ENCODE data around the gene DPF3.

Gene DPF3

DNA sequence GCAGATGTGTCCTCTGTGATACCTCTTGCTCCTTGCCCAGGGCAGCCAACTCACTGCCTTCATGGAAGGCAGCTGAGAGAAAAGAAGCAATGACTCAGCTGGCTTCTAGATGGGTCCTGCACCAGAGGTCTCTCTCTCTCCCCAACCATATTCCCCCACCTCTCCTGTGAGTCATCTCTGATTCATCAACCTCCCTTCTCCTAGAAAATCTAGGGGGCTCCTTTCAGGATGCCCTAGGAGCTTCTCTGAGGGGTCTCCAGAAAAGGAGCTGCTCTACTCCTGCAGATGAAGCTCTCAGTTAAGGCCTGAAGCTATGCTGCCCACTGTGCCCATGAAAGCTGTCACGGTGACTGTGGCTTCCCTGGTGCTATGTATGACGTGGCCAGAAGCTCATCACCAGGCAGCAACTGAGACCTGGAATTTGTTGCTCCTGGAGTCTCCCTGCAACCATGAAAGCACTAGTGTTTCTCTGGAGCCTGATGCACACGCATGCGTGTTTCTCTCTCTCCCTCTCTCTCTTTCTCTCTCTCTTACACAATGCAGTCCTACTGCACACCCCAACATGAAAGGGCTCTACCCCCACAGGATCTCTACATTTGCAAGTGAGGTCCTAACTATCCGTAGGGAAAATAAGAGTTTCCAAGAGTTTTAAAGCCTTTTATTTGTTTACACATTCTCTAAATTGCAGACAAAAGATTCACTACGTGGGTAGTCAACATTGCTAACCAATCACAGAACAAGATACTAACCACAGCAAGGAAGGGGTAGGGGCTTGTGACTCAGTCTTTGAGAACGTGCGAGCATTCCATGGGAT is 285.3 kb downstream of the DPF3 start:
- Histone ChIP-seq H3K9ac (ENCODE audit: low read length) (no peak overlapping the region), H3K27me3 (replicated peaks; ENCODE audit: control insufficient read depth, insufficient read depth, low read length) (no peaks in the 10 kb centered on the region), H3K4me3 (ENCODE audit: low read length) (no peak overlapping the region), H3K4me1 (ENCODE audit: control insufficient read depth, insufficient read depth, low read length) (peaks cover 18% of the 10 kb centered on the region), H3K36me3 (ENCODE audit: control insufficient read depth, insufficient read depth, low read length, severe bottlenecking) (no peaks in the 10 kb centered on the region), H3K9me3 (ENCODE audit: control insufficient read depth, low read length) (no peaks in the 10 kb centered on the region)
- peak; percentile 81 for DNase-seq (ENCODE audit: low read depth)

DNA sequence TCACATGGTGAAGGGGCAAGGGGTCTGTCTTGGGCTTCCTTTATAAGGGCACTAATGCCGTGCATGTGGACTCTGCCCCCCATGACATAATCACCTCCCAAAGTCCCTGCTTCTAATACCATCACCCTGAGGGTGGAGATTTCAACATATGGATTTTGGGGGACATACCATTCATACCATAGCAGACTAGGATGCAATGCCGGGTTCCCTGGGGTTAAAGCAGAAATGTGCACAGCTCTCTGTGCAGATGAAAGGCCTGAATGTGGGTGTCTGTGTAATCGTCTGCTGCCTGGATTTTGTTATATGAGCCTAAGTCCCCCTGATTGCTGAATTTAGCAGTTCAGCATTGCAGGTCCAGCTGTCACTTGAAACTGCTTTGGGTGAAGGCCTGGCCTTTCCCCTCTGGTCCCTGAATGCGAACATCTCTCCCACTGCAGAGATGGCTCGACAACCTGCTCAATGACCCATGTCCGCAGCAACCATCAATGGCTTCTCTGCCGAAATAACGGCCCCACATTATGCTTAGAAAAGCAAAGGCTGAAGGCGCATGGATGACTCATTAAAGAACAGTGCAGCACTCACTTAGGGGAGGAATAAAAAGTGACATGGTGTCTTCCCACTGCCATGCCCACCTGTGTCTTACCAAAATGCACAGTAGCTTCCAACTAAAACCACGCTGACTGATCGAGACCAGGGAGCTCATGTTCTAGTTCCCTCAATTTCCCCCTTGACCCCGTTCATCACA is 286.3 kb downstream of the DPF3 start:
- H3K9ac ChIP-seq (ENCODE audit: low read length), result no peak overlapping the region
- H3K36me3 ChIP-seq (ENCODE audit: control insufficient read depth, insufficient read depth, low read length, severe bottlenecking), result no peaks in the 10 kb centered on the region
- no peaks in the 10 kb centered on the region for H3K27me3 ChIP-seq (replicated peaks; ENCODE audit: control insufficient read depth, insufficient read depth, low read length)
- peak; percentile 64 for DNase-seq (ENCODE audit: low read depth)
- H3K9me3 ChIP-seq (ENCODE audit: control insufficient read depth, low read length), result no peaks in the 10 kb centered on the region
- H3K4me1 ChIP-seq (ENCODE audit: control insufficient read depth, insufficient read depth, low read length), result peaks cover 18% of the 10 kb centered on the region
- H3K4me3 ChIP-seq (ENCODE audit: low read length), result no peak overlapping the region

- Histone ChIP-seq H3K9ac (ENCODE audit: low read length) (no peak overlapping the region), H3K36me3 (ENCODE audit: control insufficient read depth, insufficient read depth, low read length, severe bottlenecking) (no peaks in the 10 kb centered on the region), H3K4me3 (ENCODE audit: low read length) (no peak overlapping the region), H3K27me3 (replicated peaks; ENCODE audit: control insufficient read depth, insufficient read depth, low read length) (no peaks in the 10 kb centered on the region), H3K9me3 (ENCODE audit: control insufficient read depth, low read length) (no peaks in the 10 kb centered on the region), H3K4me1 (ENCODE audit: control insufficient read depth, insufficient read depth, low read length) (peaks cover 18% of the 10 kb centered on the region)
- no peak for DNase-seq (ENCODE audit: low read depth)
Measured at GRCh38 chr14:72606879-72607278, 287.0 kb downstream of the DPF3 start.

DNA sequence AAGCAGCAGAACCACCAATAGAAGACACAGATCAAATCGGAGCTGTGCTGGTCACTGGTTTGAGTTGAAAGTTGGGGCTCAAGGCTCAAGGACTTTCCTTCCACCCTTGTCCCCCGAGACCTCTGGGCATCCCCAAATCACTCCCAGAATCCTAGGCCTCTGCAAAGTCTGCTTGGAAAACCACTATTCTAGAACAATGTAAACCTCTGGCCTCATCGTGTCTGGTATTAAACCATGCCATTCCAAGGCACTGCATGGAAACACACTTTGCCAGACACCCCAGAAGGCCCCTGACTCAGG is 288.0 kb downstream of the DPF3 start:
- Histone ChIP-seq H3K27me3 (replicated peaks; ENCODE audit: control insufficient read depth, insufficient read depth, low read length) (no peaks in the 10 kb centered on the region), H3K4me1 (ENCODE audit: control insufficient read depth, insufficient read depth, low read length) (peaks cover 18% of the 10 kb centered on the region), H3K9ac (ENCODE audit: low read length) (no peak overlapping the region), H3K9me3 (ENCODE audit: control insufficient read depth, low read length) (no peaks in the 10 kb centered on the region), H3K36me3 (ENCODE audit: control insufficient read depth, insufficient read depth, low read length, severe bottlenecking) (no peaks in the 10 kb centered on the region), H3K4me3 (ENCODE audit: low read length) (no peak overlapping the region)
- DNase-seq (ENCODE audit: low read depth), result no peak

GRCh38 chr14:72605096-72605920 is 288.6 kb downstream of the DPF3 start:
- no peaks in the 10 kb centered on the region for H3K27me3 ChIP-seq (replicated peaks; ENCODE audit: control insufficient read depth, insufficient read depth, low read length)
- no peaks in the 10 kb centered on the region for H3K36me3 ChIP-seq (ENCODE audit: control insufficient read depth, insufficient read depth, low read length, severe bottlenecking)
- peaks cover 18% of the 10 kb centered on the region for H3K4me1 ChIP-seq (ENCODE audit: control insufficient read depth, insufficient read depth, low read length)
- no peak for DNase-seq (ENCODE audit: low read depth)
- no peak overlapping the region for H3K9ac ChIP-seq (ENCODE audit: low read length)
- H3K4me3 ChIP-seq (ENCODE audit: low read length), result no peak overlapping the region
- no peaks in the 10 kb centered on the region for H3K9me3 ChIP-seq (ENCODE audit: control insufficient read depth, low read length)

GRCh38 chr14:72604133-72604532 is 289.8 kb downstream of the DPF3 start:
- no peak for DNase-seq (ENCODE audit: low read depth)
- H3K4me1 ChIP-seq (ENCODE audit: control insufficient read depth, insufficient read depth, low read length), result peaks cover 18% of the 10 kb centered on the region
- no peak overlapping the region for H3K4me3 ChIP-seq (ENCODE audit: low read length)
- no peaks in the 10 kb centered on the region for H3K9me3 ChIP-seq (ENCODE audit: control insufficient read depth, low read length)
- H3K27me3 ChIP-seq (replicated peaks; ENCODE audit: control insufficient read depth, insufficient read depth, low read length), result no peaks in the 10 kb centered on the region
- no peaks in the 10 kb centered on the region for H3K36me3 ChIP-seq (ENCODE audit: control insufficient read depth, insufficient read depth, low read length, severe bottlenecking)
- no peak overlapping the region for H3K9ac ChIP-seq (ENCODE audit: low read length)

DNA sequence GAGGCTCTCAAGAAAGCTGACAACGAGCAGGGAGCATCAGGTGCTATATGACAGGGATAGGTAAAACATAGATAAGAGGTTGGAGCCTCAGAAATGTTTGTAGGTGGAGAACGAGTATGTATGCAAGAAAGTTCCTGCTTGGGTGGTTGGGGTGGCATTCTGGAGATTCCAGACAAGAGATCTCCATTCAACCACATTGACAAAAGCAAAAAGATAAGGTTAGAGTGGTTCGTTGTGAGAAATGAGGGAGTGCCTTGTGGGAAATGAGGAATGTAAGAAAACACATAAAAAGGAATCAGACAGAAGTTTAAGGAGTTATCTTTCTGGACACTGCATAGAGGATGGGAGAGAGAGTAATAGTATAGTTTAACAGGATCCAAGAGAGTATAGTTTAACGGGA is 290.3 kb downstream of the DPF3 start:
- no peak overlapping the region for H3K9ac ChIP-seq (ENCODE audit: low read length)
- DNase-seq (ENCODE audit: low read depth), result no peak
- H3K4me1 ChIP-seq (ENCODE audit: control insufficient read depth, insufficient read depth, low read length), result peaks cover 14% of the 10 kb centered on the region
- no peaks in the 10 kb centered on the region for H3K27me3 ChIP-seq (replicated peaks; ENCODE audit: control insufficient read depth, insufficient read depth, low read length)
- H3K4me3 ChIP-seq (ENCODE audit: low read length), result no peak overlapping the region
- H3K9me3 ChIP-seq (ENCODE audit: control insufficient read depth, low read length), result no peaks in the 10 kb centered on the region
- no peaks in the 10 kb centered on the region for H3K36me3 ChIP-seq (ENCODE audit: control insufficient read depth, insufficient read depth, low read length, severe bottlenecking)

- H3K9ac ChIP-seq (ENCODE audit: low read length), result no peak overlapping the region
- H3K36me3 ChIP-seq (ENCODE audit: control insufficient read depth, insufficient read depth, low read length, severe bottlenecking), result no peaks in the 10 kb centered on the region
- DNase-seq (ENCODE audit: low read depth), result no peak
- H3K27me3 ChIP-seq (replicated peaks; ENCODE audit: control insufficient read depth, insufficient read depth, low read length), result peaks cover 11% of the 10 kb centered on the region
- no peaks in the 10 kb centered on the region for H3K9me3 ChIP-seq (ENCODE audit: control insufficient read depth, low read length)
- no peaks in the 10 kb centered on the region for H3K4me1 ChIP-seq (ENCODE audit: control insufficient read depth, insufficient read depth, low read length)
- no peak overlapping the region for H3K4me3 ChIP-seq (ENCODE audit: low read length)
Measured at GRCh38 chr14:72600551-72601330, 293.2 kb downstream of the DPF3 start.

- Histone ChIP-seq H3K4me3 (ENCODE audit: low read length) (no peak overlapping the region), H3K9ac (ENCODE audit: low read length) (no peak overlapping the region), H3K9me3 (ENCODE audit: control insufficient read depth, low read length) (no peaks in the 10 kb centered on the region), H3K27me3 (replicated peaks; ENCODE audit: control insufficient read depth, insufficient read depth, low read length) (peaks cover 11% of the 10 kb centered on the region), H3K4me1 (ENCODE audit: control insufficient read depth, insufficient read depth, low read length) (no peaks in the 10 kb centered on the region), H3K36me3 (ENCODE audit: control insufficient read depth, insufficient read depth, low read length, severe bottlenecking) (no peaks in the 10 kb centered on the region)
- no peak for DNase-seq (ENCODE audit: low read depth)
Measured at GRCh38 chr14:72599579-72600470, 294.1 kb downstream of the DPF3 start.

DNA sequence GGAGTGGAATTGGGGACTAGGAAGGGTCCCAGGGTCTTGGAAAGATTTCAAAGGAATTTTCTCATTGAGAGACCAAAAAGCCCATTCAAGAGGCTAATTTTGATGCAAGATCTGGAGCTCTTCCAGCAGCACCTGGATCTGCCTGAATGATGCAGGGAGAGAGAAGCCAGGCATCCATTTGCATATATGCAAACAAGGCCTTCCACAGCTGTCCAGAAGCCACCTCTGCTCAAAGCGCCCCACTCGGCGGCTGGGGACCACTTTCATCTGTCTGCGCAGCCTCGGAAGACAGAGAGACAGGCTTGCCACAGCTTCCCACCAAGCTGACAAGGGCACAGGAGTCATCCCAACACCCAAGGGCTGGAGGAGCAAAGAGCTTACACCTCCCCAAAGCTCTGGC is 295.6 kb downstream of the DPF3 start:
- no peaks in the 10 kb centered on the region for H3K9me3 ChIP-seq (ENCODE audit: control insufficient read depth, low read length)
- H3K4me1 ChIP-seq (ENCODE audit: control insufficient read depth, insufficient read depth, low read length), result no peaks in the 10 kb centered on the region
- no peaks in the 10 kb centered on the region for H3K36me3 ChIP-seq (ENCODE audit: control insufficient read depth, insufficient read depth, low read length, severe bottlenecking)
- no peak overlapping the region for H3K4me3 ChIP-seq (ENCODE audit: low read length)
- no peak for DNase-seq (ENCODE audit: low read depth)
- H3K9ac ChIP-seq (ENCODE audit: low read length), result no peak overlapping the region
- H3K27me3 ChIP-seq (replicated peaks; ENCODE audit: control insufficient read depth, insufficient read depth, low read length), result peaks cover 11% of the 10 kb centered on the region
